Measurements from ENCODE around the gene ITGA1.
A peak's percentile ranks its signal among the peaks of the same experiment; 100 is the strongest.

Gene ITGA1

DNA sequence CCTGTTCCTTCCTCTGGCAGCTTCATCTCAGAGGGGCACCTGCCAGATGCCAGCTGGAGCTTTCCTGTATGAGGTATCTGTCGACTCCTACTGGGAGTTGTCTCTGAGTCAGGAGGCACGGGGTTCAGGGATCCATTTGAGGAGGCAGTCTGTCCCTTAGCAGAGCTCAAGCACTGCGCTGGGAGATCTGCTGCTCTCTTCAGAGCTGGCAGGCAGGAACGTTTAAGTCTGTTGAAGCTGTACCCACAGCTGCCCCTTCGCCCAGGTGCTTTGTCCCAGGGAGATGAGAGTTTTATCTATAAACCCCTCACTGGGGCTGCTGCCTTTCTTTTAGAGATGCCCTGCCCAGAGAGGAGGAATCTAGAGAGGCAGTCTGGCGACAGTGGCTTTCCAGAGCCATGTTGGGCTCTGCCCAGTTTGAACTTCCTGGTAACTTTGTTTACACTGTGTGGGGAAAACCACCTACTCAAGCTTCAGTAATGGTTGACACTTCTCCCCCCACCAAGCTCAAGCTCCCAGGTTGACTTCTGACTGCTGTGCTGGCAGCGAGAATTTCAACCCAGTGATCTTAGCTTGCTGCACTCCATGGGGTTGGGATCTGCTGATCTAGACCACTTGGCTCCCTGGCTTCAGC is 189.7 kb downstream of the ITGA1 start:
- DNase-seq, result no peak

DNA sequence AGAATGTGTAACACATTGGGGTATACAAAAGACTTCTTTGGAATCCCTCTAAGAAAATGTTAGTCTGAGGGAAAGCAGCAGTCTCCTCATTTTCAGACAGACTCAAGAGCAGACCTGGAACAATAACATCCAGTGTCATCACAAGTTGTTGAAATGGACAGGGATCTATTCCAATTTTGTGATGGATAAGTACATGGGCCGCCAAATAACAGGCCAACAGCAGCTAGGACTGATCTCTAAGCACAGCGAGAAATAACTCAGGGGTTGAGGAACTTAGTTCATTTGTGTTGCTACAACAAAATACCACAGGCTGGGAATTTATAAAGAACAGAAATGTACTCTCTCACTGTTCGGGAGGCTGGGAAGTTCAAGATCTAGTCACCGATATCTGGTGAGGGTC is 193.8 kb downstream of the ITGA1 start:
- DNase-seq, result no peak

DNA sequence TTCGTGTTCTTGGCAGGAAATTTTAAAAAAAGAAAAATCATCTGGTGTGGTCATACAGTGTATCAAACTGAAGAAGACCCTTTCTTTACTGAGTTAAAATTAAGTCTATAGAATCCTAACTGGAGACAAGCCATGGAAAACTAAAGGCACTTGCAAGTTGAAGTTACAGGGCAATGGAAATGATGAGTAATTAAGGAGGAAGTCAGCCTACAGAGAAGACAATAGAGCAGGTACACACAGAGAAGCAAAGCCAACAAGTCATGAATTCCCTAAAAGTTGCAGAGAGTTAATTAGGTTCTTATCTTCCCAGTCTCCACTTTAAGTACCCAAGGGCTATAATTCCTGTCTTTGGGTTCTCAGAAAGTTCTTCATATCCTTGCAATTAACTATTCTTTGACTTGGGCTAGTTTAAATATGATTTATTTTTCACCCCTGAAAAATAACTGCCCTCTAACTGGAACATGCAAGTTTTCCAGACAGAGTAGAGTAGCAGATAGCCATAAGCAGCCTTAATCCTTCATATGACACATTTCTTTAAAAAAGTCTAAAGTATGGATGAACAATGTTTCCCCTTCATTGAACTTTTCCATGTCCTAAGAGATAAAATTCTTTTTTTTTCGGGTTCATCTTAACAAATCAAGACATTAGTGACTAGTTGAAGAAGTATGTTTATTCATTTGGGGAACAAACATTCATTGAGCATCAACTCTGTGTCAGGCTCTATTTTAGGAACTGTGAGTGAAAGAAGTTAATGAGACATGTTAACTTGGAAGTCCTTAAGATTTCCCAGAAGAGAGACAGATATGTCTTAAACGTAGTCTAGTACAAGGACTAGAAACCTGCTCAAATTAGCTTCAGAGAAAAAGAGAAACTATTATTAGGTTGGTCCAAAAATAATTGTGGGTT is 196.3 kb downstream of the ITGA1 start:
- DNase-seq, result no peak

DNA sequence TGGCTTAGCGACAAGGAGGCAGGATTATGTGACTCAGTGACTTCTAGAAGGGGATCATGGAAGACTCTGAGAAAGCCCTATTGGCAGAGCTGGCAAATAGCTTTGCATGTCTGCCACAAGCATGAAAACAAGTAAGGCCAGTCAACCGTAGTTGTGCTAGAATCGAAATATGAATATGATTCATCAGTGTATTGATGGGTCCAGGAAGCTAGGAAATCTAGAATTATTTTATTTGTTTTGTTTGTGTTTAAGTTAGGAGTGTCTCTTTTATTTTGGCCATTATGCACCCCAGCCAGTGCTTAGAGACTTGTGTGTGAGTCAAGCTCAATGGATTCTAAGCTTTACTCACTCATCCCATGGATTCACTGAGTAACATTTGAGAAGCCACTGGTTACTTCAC is 197.6 kb downstream of the ITGA1 start:
- no peak for DNase-seq

DNA sequence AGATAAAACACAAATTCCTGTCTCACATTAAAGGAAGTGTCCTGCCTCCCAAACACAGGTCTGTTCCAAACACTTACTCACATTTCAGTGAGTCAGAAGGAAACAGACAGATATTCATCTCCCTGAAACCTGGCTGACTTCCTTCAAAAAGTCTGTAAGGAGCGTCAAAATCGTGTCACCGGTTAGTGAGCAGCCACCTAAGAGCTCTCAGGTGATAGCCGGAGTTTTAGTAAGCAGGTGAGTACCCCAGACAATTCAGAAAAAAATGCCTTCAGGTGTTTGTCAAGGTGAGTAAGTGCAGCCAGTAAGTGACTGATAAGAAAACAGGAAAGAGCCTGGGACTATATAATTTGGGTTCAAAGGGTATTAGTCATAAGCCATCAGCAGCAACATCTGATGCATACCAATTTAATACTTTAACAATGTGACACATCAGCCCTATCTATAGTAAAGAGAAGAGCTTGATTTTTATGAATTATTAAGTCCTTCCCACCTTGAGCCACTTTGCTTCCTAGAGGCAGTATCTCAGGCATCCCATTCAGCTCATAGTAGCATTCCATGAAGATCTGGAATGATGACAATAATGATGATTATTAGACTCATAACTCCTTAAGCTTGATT is 200.1 kb downstream of the ITGA1 start:
- no peak for DNase-seq

DNA sequence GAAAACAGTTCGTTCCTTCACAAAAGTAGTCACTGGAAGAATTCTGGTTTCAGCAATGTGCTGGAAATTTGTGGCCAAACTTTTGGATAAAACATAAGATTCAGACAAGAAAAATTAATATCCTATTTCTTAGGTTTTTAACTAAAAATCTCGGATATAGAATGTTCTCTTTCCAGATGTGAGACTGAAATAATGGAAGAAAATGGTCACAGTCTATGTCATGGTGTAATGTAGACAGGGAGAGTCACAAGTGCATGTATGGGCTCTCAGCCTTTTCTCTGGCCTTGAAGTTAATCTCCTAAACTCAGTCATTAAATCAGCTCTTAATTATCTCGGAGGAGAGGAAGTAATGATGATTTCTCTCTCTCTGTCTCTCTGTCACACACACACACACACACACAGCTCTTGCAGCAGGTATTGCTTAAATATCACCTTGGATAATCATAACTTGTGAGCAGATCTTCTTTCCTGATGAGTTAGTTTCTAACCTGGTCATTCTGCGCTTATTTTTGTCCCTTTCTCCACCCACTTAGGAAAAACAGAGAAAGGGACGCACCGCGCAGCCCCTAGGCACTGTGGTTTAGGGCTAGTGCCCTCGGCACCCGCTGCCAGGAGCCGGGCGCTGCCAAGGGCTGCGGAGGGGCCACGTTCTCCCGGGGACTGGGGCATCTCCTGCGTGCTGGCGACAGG is 200.8 kb downstream of the ITGA1 start:
- no peak for DNase-seq

DNA sequence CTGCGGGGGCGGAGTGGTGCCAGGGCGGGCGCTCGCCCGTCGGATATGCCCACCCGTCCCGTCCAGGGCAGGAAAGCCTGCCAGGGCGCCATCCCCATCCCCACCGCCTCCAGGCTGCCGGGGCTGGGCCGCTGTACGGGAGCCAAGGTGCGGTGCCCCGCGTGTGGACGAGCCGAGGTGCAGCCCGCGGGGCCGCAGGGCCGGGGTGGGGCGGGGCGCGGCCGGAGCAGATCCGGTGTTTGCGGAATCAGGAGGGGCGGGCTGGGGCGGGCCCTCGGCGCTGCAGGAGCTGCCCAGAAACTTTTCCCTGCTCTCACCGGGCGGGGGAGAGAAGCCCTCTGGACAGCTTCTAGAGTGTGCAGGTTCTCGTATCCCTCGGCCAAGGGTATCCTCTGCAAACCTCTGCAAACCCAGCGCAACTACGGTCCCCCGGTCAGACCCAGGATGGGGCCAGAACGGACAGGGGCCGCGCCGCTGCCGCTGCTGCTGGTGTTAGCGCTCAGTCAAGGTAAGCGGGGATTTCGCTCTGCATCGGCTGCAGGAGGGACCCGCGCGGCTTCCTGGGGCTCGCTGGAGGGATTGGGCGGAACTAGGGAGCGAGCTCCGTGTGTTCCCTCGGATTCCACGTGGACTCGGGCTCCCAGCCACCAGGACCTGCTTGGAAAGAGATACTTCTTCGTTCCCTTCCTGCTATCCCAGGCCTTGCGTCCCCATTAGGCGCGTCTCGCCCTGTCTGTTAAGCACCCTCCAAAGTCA is 201.5 kb downstream of the ITGA1 start, which contains the start of gene ITGA2:
ITGA2 (plus strand) TSS at position 328 of the 756 bp plus-strand sequence; CDS start at position 445, 117 bp downstream.
- DNase-seq, result no peak

DNA sequence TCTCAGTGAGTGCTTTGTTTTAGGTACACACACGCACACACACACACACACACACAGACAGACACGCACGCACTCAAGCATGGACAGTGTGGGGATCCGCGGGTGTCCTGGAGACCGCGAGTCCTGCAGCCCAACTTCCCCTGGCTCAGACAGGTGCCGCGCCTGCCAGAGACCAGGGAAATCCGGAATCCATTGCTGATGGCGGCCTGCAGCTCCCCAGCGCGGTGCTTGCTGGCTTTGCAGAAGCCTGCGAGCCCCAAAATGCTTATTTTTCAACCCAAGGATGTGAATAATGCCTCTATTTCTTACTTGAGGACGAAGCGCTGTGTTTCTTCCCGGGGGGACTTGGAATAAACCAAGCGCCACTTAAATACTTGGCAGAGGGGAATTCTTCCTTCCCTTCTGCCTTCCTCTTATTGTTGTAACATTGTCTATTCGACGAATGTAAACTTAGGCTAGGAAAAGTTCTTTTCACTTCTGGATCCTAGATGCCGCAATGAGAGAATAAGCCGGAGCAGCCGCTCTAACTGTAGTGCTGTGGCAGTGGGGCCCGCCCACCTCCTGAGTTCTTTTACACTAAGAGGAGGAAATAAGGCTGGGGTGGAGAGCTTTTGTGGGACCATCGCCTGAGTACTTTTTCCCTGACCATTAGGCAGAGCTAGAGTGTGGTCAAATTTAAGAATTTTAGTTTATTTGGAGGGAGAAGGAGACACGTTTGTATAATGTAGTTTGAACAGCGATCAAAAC is 202.2 kb downstream of the ITGA1 start:
- DNase-seq, result no peak

DNA sequence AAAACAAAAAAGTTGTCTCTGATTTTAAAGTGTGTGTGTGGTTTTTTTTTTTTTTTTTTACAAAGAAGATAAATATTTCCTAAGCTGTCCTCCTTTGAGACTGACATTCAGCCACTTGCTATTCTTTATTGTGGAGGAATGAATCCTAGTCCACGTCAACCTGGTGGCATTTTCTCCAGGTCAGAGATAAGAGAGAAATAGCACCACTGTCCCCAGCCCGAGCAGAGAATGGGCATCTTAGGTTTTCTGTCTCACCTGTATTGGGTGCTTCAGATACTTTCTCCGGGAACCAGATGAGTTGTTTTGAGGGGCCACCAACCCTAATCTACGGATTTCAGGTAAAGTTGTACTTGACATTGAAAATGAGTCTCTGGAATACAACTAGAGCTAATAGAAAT is 202.8 kb downstream of the ITGA1 start:
- DNase-seq, result no peak

DNA sequence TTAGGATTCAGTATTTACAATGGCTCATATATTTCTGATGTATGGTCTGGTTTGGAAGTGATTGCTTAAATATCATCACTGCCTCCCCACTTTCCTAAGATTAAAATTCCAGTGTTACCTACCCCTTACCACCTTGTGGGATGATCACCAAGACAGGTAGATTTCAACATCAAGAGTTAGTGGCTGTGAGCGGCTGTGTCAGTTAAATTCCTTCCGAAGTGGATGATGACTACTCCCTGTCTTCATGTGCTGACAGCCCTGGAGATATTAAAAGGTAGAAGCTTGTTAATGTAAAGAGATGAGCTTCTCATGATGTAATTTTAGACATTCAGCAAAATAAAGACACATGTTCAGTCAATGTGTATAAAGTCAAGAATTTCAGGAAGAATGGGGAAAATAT is 205.7 kb downstream of the ITGA1 start:
- no peak for DNase-seq

DNA sequence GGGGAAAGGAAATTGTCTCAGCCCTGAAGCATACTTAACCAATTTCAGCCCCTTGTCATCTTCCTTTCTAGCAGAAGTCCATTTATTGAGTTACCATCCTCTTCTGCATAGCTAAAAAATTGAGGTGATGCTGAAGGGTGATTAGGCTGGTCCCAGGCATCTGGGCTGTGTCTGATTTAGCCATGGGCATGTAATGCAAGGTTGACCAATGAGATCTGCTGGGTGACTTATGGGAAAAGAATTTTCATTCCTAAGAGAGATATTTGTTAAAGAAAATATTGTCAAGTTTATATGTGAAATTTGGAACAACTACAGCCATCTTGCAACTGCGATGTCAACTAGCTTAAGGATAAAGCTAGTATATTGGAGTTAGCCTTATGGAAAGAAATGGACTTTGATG is 206.6 kb downstream of the ITGA1 start:
- DNase-seq, result no peak

DNA sequence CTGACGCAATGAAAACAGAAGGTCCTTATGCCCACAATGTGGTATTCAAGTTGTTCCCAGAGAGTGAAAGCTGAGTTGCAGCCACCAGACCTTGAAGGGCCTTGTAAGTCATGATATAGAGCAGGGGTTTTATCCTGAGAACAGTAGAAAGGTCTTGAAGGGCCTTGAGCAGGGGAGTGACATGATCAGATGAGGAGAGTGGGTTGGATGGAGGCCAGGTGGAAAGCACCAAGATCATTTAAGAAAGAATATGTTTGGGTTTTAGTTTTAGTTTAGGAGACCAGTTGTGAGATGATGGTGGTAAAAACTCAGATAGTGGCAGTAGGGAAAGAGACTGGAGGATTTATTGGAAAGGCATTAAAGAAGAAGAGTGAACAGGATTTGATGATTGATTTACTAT is 207.4 kb downstream of the ITGA1 start:
- peak; percentile 35 for DNase-seq

DNA sequence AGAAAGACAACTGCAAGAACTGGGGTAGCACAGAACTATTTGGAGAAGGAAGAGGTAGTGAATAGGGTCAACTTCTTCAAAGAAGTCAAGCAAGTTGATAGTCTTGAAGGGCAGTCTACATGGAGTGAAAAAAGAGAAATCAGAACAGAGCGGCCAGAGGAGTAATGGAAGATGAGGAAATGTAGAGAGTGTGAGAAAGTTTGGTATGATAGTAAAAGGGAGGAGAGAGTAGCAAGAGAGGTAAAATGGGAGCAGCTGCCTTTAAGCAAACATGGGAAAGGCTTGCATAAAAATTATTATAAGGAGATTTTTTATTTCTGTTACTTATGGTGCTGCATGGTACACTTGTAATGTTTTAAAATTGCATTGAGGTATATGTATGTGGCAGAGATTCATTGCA is 208.2 kb downstream of the ITGA1 start:
- DNase-seq, result no peak

DNA sequence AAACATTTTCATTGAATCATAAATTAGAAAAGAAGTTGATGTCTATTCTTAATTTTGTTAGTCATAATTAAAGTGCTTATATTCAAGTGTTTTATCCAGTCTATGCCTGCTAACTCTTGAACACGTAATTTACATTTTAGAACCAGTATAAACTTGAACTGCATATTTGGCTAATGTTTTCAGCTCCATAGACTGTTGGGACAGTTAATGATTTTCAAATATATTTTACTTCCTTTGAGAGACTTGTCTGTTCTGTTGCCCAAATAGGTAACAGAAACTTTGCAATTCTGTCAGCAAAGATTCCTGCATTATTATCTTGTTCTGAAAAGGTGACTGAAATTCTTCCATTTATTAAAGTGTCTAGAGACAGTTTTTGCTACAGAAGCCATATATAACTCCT is 209.3 kb downstream of the ITGA1 start:
- DNase-seq, result no peak

DNA sequence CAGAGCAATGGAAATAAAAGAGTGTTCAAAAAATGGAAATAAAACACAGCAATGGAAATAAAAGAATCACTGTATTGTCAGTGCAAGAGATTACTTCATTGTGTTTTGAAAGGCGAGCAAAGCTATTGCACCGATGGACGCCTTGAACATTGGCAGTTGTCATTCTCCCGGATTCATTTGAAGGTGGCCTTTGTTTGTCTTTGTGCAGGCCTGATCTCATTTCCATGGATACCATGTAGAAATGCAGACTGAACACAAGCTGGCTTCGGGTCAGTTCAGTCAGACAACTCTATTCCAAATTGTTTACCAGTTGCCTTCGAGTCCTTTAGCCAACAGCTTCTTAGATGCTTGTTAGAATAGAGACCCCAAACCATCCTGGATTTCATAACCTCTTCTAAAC is 209.7 kb downstream of the ITGA1 start:
- no peak for DNase-seq

DNA sequence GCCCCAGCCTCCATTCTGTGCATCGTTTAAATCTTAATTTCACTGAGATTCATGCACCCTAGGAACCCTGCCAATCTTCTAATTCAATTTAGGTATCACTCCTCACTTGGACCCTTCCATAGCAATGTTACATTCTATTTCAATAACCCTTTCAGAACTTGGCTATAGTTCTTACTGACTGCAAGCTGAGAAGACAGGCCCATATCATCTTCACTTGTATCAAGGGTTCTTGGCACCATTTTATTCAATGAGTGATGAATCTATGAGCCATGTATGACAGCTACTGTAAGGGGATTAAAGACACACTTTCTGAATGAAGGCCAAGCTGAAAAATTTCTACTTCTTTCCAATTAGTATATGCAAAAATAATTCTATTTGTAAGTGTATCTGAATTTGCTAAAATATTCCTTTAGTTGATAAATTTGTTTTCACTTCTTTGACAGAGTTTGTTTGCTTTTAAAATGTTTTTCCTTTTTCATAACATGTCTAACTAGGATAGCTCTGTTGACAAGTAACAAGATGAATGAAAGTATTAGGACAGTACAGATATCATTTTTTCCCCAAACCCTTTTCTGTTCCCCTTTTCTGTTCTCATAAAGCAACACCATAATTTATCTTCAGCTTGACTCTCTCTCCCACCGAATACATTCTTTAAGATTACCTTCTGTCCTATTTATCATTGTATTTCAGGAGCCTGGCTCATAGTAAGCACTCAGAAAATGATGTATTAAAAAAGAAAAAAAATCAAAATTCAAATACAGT is 211.0 kb downstream of the ITGA1 start:
- DNase-seq, result no peak

DNA sequence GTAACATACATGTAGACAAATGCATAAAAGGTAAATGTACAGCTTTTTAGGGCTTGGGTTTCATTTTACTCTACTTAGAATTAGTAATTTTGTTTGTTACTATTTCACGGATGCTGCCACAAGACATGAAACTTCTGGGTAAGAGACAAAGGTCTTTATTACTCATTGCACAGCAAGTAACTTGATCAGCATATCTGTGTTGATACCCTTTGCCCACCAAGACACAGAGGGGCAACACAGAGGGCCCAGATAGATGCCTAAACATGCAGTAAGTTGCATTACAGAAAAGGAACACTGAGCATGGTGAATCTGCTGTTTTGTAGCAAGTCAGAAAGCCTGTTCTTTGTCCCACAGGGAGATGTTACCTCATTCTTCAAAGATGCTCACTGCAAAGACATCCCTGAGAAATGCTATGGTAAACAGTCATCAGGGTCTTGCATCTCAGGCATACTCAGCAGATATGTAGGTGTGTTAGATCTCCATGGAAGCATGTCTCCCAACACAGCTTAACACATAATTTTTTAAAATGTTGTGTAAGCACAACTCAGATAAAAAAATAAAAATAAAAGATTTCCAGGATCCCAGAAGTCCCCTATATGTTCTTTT is 211.7 kb downstream of the ITGA1 start:
- DNase-seq, result no peak

DNA sequence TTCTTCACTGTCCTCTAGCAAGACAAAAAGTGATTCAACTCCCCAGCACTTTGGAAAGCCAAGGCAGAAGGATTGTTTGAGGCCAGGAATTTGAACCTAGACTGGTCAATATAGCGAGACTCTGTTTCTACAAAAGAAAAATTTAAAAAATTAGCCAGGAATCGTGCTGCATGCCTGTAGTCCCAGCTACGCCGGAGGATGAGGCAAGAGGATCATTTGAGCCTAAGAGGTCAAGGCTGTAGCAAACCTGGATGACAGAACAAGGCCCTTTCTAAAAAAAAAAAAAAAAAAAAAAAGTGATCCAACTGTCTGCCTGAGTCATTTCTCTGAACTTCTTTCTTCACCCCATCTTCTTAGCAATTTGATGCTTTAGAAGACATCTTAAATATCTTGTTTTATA is 213.8 kb downstream of the ITGA1 start:
- no peak for DNase-seq

DNA sequence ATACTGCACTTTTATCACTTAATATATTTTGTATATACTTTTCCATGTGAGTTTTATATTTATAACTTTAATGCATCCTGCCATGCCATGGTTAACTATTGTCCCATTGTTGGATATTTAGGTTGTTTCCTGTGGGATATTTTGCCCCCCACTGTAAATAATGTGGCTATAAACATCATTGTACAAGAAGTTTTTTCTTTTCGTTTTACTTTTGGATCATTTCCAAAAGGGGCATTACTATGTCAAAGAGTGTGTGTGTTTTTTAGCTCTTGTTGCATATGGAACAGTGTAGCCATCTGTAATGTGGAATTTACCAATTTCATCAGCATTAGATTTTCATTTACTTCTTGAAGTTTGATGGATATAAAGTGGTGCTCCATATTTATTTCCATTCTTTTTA is 214.8 kb downstream of the ITGA1 start:
- DNase-seq, result no peak

DNA sequence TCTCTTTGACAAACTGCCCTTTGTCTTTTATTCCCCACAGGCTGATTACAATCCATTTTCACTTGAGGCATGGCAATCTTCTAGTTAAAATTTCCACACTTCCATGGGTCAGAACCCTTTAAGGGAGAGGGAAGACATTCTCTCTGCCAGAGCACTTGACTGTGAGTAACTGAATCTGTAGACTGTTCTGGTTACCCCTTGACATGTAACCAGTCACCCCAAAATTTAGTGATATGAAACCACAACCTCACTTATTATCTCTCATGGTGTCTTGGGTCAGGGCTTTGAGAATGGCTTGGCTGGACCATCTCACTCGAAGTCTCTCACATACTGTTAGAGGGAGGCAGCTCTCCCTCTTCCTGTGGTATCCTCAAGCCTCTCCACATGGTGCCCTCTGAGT is 215.4 kb downstream of the ITGA1 start:
- DNase-seq, result no peak

All from DMS79 (cell line).